Hindlimb muscle (tissue), 1 donor: ENCODE data around the gene XRCC5. TPM values are rescaled to one million over a fixed set of nuclear protein-coding genes. Genes with fewer than 3 reads are reported as not detected.
"Not testable (repeated sequence)": the region's sequence is repeated elsewhere in the genome, so short reads cannot be mapped to it uniquely, and the experiment has no call there.

Experiments used
- DNase-seq: peaks from one replicate; pipeline ENCODE4 v3.0.0-alpha.2; 2013
- polyA plus RNA-seq: library from polyadenylated mRNA; unstranded; fragments of 120-200 nt; gene quantifications from one replicate; pipeline ENCODE4 v1.2.1, GENCODE V29; 2013; ENCODE audit not compliant: insufficient read length

XRCC5 gene
- 146 TPM for polyA plus RNA-seq

DNA sequence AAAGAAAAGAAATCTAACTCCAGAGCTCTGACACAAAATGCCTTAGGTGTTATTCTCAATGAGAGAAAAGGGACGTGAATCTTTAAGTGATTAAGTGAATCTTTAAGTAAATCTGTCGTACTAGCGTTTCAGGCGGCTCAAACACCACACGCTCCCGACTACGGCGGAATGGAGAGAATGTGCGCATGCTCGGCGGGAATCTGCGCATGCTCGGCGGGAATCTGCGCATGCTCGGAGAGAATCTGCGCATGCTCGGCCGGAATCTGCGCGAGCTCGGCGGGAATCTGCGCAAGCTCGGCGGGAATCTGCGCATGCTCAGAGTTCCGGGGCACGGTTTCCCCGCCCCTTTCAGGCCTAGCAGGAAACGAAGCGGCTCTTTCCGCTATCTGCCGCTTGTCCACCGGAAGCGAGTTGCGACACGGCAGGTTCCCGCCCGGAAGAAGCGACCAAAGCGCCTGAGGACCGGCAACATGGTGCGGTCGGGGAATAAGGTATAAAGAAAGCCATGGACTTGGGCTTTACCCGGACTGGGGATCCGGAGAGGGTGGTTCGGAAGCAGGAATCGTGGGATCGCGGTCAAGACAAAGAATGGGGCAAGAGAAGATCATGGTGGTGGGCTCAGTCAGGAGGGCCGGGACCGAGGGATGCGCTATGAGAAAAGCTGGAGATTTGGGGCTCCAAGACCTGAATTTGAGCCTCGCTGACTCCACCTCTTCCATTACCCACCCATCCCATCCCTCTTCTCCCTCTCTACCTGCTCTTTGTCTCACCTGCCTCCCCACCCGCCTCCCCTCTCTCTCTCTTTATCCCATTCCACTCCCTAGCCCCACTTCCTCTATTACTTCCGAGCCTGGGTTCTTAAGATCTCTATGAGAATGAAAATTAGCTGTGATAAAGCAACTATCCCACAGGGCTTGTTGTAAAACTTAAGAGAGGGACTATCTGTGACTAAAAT lies at the start of gene XRCC5:
Gene XRCC5, plus strand, starts transcription at position 382 of the 955 bp plus-strand sequence. Its CDS starts 89 bp downstream, at position 471.
- peak; percentile 98 for DNase-seq

DNA sequence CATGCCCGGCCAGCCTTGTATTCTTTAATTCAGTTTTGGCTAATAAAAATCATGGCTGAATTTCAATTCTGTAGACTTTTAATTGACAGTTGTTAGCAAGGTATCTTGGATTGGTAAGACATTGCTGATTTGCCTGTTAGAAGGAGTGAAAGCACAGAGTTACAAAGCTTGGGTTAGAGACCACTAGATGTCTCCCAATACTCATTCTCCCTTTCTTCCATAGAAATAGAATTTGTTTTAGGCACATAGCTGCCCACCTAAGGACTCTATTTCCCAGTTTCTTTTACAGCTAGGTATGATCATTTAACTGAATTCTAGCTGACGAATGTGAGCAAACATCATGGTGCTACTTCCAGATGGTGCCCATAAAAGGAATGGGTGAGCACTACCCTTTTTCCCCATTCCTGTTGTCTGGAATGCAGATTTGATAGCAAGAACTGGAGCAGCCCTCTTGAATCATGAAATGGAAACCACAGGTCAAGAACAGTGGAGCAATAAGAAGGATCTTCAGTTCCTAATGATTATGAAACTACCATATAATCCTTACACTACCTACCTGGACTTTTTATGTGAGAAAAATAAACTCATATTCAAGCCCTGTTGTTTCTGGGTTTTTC lies 45.0 kb upstream of the XRCC5 start:
- no peak for DNase-seq

DNA sequence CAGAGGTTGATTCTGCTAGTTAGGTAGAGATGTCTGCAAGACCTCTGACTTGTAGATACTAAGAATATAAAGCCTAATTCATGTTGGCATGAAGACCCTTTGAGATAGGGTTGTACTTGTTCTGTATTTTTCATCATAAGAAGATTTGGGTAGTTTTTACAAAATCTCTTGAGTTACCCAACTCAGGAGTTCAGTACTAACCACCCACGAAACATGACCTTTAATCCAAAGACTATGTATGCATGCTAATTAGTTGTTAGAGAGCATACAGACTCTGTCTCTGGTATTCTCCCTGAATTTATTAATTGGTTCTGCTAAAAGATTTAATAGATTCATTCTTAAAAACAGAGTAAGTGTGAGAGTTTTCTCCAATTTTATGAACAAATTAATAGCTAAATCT lies 44.5 kb upstream of the XRCC5 start:
- no peak for DNase-seq

- DNase-seq, result no peak
These were observed 42.9 kb upstream of the XRCC5 start for GRCh38 chr2:216066230-216066629.

- no peak for DNase-seq
These were observed 40.1 kb upstream of the XRCC5 start for GRCh38 chr2:216069028-216069427.

DNA sequence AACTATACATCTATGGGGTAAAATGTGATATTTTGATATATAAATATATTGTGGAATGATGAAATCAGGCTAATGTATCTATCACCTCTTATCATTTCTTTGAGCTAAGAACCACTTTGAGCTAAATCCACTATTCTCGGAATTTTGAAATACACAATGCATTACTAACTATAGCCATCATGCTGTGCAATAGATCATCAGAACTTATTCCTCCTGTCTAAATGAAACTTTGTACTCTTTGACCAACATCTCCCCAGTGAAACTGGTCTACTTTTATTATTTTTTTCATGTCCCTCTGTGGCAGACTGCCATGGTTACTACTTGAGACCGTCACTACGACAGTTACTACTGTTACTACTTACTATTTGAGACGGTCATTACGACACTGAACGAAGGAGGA lies 39.0 kb upstream of the XRCC5 start:
- no peak for DNase-seq

DNA sequence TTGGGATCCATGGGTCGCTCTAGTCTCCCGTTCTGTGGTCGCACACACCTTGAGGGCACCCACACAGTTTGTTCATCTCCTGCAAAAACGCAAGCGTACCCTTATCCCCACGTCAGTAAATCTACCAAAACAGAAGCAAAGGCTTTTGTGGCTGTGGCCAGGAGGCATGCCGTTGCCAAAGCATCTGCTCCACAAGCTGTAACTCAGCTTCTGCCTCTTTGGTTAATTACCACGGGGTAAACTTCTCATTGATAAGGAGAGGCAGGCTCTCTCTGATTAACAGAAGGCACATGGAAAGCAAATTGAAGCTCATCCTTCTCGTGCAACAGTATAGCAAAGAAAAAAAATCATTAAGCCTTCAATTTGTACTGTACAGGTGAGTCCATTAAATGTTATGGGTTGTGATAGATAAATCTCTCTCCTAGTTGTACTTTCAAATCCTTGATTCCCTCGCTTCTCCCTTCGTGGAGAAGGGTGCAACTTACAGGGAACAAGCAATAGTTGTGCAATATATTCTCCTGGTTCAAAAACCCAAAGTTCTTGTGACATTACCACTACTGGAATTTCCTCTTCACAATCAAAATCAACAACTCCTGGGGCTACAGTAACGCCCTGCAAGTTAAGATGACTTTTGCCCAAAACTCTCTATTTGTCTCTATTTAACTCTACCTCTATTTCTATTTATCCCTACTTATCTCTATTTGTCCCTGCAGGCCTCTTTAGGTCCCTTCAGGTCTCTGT lies 37.9 kb upstream of the XRCC5 start:
- no peak for DNase-seq

DNA sequence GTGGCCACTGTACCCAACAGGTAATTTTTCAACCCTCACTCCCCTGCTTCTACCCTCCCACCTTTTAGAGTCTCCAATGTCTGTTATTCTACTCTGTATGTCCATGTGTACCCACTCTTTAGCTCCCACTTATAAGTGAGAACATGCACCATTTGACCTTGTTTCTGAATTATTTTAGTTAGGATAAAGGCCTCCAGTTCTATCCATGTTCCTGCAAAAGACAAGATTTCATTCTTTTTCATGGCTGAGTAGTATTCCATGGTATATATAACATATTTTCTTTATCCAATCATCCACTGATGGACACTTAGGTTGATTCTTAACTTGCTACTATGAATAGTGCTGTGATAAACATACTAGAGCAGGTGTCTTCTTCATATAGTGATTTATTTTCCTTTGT lies 36.7 kb upstream of the XRCC5 start:
- no peak for DNase-seq

- DNase-seq, result no peak
These were observed 35.4 kb upstream of the XRCC5 start for GRCh38 chr2:216073773-216074172.

DNA sequence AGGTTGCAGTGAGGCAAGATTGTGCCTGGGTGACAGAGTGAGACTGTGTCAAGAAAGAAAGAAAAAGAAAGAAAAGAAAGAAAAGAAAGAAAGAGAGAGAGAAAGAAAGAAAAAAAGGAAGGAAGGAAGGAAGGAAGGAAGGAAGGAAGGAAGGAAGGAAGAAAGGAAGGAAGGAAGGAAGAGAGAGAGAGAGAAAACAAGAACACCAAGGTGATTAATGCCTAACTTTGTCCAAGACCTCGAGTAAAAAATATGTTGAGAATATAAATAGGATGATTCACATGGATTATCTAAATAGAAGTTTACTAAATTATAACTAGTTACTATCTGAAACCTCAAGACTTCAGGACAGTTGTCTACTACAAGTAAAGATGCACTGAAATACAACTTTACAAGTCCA lies 34.8 kb upstream of the XRCC5 start:
- no peak for DNase-seq

DNA sequence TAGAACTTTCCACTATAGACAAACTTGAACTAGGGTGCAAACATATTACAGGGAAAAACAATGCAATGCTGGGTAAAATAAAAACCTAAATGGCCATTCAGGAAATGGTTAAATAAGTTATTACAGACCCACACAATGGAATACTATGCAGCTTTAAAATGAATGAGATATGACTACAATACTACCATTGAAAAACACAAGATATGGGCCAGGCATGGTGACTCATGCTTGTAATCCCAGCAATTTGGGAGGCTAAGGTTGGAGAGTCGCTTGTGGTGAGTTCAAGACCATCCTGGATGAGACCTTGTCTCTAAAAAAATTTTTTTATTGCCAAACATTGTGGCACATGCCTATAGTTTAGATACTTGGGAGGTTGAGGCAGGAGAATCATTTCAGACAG lies 34.4 kb upstream of the XRCC5 start:
- no peak for DNase-seq

DNA sequence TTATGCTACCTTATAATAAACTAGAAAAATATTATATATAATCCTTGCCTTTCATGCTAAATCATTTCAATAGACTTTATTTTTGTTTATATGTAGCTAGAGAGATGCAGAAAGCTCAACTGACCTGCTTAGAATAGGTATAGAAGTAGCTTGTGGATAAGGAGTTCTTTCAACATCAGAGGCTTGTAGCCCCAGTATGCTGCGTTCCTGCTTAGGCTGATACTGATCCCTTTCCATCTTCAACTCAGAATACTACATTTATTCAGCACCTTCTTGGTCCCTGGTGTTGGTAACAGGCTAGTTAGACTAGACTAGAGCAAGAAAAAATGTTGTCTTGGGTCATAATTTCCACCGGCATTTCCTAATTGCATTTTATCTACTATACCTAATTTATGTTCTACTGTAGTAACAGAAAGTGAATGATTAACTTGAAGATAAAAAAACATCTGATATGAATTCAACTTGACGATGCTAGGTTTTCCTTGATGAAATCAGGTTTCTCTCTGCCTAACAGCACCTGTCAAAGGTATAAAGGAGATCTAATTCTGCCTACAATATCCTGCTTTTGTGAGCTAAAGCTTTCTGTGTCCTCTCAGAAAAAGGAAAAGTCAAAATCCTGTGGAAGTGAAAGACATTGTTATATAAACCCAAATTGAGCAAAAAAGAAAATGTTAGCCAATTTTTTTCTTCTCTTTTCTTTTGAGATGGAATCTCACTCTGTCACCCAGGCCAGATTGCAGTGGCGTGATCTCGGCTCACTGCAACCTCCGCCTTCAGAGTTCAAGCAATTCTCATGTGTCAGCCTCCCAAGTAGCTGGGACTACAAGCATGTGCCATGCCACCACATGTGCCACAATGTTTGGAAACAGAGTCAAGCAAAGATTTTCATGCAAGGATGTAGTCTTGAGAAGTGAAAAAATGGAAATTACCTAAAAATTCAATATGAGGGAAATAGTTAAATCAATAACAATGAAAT lies 33.4 kb upstream of the XRCC5 start:
- DNase-seq, result no peak

DNA sequence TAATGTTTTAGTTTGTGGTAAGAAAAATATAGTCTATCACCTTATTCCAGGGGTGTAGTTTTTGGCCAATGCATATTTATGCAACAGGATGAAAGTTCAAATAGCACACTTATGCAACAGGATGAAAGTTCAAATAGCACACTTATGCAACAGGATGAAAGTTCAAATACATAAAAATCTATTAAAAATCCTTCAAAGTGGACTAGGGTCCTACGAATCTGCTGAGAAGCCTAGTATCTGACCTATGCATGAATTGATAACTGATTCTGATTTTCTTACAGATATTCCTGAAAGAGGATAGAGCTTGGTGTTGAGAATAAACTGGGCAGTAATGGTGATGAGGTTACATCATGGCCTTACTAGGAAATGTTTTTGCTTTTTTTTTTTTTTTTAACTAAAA lies 30.4 kb upstream of the XRCC5 start:
- no peak for DNase-seq

DNA sequence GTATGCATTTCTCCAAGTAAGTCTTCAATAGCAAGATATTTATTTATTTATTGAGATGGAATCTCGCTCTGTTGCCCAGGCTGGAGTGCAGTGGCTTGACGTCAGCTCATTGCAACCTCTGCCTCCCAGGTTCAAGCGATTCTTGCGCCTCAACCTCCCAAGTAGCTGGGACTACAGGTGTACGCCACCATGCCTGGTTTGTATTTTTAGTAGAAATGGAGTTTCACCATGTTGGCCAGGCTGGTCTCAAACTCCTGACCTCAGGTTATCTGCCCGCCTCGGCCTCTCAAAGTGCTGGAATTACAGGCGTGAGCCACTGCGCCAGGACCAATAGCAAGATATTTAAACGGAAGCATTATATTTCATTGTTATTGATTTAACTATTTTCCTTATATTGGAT lies 29.1 kb upstream of the XRCC5 start:
- DNase-seq, result not testable (repeated sequence)

DNA sequence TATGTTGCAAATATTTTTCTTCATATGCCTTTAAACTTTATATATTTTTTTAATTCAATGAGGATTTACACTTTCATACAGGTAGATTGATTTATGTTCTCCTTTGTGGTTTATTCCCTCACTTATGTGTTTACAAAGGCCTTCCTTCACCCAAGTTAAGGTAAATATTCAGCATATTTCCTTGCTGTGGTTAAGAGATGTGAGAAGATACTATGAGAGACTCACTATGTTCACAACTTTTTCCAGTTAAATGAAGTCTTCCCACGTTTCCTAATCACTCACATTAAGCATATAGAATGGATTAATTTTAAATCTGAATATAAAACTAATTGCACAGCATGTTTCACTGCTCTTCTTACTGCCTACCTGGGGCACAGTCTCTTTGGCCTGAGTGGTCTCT lies 28.1 kb upstream of the XRCC5 start:
- DNase-seq, result no peak

DNA sequence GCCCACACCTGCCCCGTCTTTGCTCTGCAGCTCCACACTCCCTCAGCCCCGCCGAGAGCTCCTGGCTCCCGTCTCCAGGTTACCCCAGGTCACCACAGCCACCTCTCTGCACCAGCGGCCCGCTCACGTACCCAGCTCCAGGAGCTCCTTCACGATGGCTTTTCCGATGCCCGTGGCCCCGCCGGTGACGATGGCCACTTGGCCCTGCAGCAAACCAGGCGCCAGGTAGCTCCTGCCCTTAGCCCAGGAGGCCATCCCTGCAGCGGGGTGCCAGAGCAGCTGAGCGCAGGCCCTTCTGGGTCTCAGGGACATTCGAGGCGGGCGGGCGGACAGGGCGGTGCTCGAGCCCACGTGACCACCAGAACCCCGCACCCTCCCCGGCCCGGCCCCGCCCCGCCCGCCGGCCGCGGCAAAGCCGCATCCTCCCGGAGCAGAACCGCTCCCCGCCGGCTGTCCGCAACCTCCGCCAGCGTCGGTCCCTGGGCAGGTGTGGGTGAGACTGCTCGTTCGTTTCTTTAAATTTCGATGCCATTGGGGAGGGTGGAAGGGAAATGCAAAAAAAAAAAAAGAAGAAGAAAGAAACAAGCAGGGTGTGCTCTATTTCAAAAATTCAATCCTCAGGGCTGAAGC lies 27.5 kb upstream of the XRCC5 start, which contains the start of the genes PECR and TMEM169:
Gene PECR, minus strand, starts transcription at position 323 of the 630 bp plus-strand sequence. Its CDS starts 68 bp downstream, at position 255.
Gene TMEM169, plus strand, starts transcription at position 433 of the 630 bp plus-strand sequence. CDS start 14,045 bp downstream, outside the sequence.
- peak; percentile 50 for DNase-seq

- no peak for DNase-seq
These were observed 26.9 kb upstream of the XRCC5 start for GRCh38 chr2:216082117-216082711.

DNA sequence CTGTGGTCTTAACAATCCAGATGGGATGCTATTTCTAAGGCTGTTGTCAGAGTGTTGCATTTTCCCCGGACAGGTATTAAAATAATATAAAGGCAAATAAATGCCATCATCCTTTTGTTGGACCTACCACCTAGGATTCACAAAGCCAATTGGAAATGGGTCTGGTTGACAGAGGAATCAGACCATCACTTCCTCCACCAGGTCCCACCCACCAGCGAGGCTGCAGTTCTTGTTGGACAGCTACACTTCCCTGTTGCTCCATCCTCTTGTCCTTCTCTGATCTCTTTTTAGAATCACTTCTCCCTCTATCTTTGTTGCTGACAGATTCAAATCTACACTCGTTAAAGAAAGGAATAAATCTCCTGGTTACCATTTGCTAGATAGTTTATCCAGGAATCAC lies 26.3 kb upstream of the XRCC5 start:
- no peak for DNase-seq

- no peak for DNase-seq
These were observed 25.5 kb upstream of the XRCC5 start for GRCh38 chr2:216083464-216084281.

- no peak for DNase-seq
These were observed 24.6 kb upstream of the XRCC5 start for GRCh38 chr2:216084547-216084946.
